BE2C (cell line): ENCODE results near the gene NDRG2.

ENCODE experiments used
- DNase-seq: peaks from one replicate; pipeline ENCODE4 v3.0.0-alpha.2; 2020
- H3K27me3 ChIP-seq: fragments of 250-450 bp; sonication (Bioruptor Pico); 2 replicates; pipeline ENCODE4 v1.5.1; 2020; ENCODE audit warnings: mild to moderate bottlenecking
- H3K36me3 ChIP-seq: fragments of 250-450 bp; sonication (Bioruptor Pico); 2 replicates; pipeline ENCODE4 v1.5.1; 2020; ENCODE audit warnings: mild to moderate bottlenecking
- H3K4me1 ChIP-seq: fragments of 250-450 bp; sonication (Bioruptor Pico); 2 replicates; pipeline ENCODE4 v1.5.1; 2020
- H3K4me3 ChIP-seq: 2 replicates; pipeline ENCODE4 v1.5.1; 2011; ENCODE audit warnings: low read depth, low read length
- H3K9me3 ChIP-seq: fragments of 250-450 bp; sonication (Bioruptor Pico); 2 replicates; pipeline ENCODE4 v1.5.1; 2020
- TF ChIP-seq, protein P1 (sequence below): IDR thresholded peaks from 2 replicates; pipeline ENCODE4 v1.5.1; 2012; ENCODE audit warnings: mild to moderate bottlenecking, low read depth, low read length

NDRG2 gene

DNA sequence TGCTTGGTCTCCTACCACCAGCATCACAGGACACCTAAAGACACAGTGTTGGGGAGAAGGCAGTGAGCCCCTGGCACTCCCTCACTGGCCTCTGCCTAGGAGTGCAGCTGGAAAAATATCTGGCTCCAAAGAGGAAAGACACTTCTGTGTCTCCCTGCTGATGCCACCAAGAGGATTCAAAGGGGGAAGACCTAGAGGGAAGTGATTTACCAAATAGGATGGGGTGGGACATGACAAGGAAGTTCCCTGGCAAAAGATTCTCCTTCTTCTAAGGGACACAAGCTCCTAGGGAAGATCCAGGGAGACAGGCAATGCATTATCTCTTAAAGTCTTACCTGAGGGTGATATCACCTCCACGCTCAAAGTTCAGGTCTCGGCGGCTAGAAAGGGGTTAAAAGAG lies 6.1 kb downstream of the NDRG2 start:
- Histone ChIP-seq H3K27me3 (no peaks in the 10 kb centered on the region), H3K36me3 (no peaks in the 10 kb centered on the region), H3K9me3 (no peaks in the 10 kb centered on the region), H3K4me3 (no peak overlapping the region), H3K4me1 (peaks cover 4% of the 10 kb centered on the region; the same call in 1 of the 2 replicates)
- DNase-seq = no peak
- TF ChIP-seq, protein P1, sequence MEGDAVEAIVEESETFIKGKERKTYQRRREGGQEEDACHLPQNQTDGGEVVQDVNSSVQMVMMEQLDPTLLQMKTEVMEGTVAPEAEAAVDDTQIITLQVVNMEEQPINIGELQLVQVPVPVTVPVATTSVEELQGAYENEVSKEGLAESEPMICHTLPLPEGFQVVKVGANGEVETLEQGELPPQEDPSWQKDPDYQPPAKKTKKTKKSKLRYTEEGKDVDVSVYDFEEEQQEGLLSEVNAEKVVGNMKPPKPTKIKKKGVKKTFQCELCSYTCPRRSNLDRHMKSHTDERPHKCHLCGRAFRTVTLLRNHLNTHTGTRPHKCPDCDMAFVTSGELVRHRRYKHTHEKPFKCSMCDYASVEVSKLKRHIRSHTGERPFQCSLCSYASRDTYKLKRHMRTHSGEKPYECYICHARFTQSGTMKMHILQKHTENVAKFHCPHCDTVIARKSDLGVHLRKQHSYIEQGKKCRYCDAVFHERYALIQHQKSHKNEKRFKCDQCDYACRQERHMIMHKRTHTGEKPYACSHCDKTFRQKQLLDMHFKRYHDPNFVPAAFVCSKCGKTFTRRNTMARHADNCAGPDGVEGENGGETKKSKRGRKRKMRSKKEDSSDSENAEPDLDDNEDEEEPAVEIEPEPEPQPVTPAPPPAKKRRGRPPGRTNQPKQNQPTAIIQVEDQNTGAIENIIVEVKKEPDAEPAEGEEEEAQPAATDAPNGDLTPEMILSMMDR = no peak

GRCh38 chr14:21018286-21018685 lies 6.6 kb downstream of the NDRG2 start:
- TF ChIP-seq, protein P1 = no peak
- Histone ChIP-seq H3K36me3 (no peaks in the 10 kb centered on the region), H3K4me3 (no peak overlapping the region)

GRCh38 chr14:21017528-21018245 lies 7.2 kb downstream of the NDRG2 start:
- H3K9me3 ChIP-seq = no peaks in the 10 kb centered on the region
- TF ChIP-seq, protein P1 = no peak
- no peaks in the 10 kb centered on the region for H3K27me3 ChIP-seq
- DNase-seq = no peak
- no peaks in the 10 kb centered on the region for H3K36me3 ChIP-seq
- peaks cover 4% of the 10 kb centered on the region; the same call in 1 of the 2 replicates for H3K4me1 ChIP-seq
- no peak overlapping the region for H3K4me3 ChIP-seq

More at GRCh38 chr14:21018286-21018685, 6.6 kb downstream of the NDRG2 start:
- Histone ChIP-seq H3K9me3 (no peaks in the 10 kb centered on the region), H3K27me3 (no peaks in the 10 kb centered on the region), H3K4me1 (peaks cover 4% of the 10 kb centered on the region; the same call in 1 of the 2 replicates)
- no peak for DNase-seq

DNA sequence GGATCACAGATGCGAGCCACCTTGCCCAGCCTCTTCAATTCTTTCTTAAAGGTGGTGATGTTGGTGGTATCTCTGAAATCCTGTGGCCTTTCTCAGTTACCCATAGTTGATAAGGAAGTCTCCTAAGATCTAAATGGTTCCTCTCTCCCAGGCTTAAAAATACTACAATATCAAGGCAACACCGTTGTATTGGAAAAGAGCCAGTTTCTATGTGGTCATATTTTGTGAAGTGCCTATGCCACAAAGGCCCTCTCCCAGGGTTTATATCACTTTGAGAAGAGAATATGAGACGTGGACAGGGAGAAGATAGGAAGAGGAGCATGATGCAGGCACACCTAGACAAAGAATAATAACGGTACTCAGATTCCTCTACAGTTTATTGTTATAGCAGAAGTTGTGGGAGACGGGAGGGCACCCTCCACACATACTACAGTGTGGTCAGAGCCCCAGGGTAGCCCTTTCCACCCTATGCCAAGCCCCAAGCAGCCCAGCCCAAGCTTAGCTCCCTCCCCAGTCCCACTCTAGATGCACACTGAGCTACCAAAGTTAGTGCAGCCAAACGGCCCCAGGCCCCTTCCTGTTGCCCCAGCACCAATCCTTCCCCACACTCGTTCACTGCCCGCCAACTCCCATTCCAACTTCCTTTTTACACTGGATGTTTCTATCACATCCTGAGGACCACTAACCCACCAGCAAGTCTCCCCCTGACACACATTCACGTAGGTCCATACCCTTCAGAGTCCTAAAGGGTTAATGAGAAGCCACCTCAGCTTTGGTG lies 8.3 kb downstream of the NDRG2 start:
- Histone ChIP-seq H3K36me3 (no peaks in the 10 kb centered on the region), H3K27me3 (no peaks in the 10 kb centered on the region), H3K4me1 (peaks cover 4% of the 10 kb centered on the region; the same call in 1 of the 2 replicates), H3K4me3 (no peak overlapping the region), H3K9me3 (no peaks in the 10 kb centered on the region)
- DNase-seq = no peak
- TF ChIP-seq, protein P1 = no peak

- DNase-seq = no peak
- TF ChIP-seq, protein P1 = no peak
Measured at GRCh38 chr14:21015312-21015711, 9.5 kb downstream of the NDRG2 start.

DNA sequence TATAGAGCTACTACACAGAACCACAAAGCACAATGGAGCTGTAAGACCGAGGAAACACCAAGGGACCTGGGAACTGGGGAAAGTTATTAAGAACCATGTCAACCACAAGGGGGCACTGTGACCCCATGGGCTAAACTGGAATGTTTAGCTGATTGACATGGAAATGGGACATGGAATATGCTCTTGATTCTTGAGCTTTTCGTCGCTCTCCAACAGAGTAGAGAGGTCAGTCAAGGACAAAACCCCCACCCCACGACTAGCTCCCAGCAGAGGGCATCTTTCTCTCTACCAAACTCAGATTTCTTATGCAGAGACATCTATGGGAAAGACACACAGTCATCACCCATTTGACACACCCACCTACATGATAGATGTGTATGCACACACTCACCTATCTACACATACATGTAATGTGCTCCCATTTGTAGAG lies 10.1 kb downstream of the NDRG2 start:
- Histone ChIP-seq H3K9me3 (no peaks in the 10 kb centered on the region), H3K27me3 (no peaks in the 10 kb centered on the region), H3K36me3 (no peaks in the 10 kb centered on the region), H3K4me3 (no peak overlapping the region), H3K4me1 (peaks cover 4% of the 10 kb centered on the region; the same call in 1 of the 2 replicates)
- TF ChIP-seq, protein P1 = peak; percentile 97
- DNase-seq = peak; percentile 90

More at GRCh38 chr14:21015312-21015711, 9.5 kb downstream of the NDRG2 start:
- Histone ChIP-seq H3K9me3 (no peaks in the 10 kb centered on the region), H3K36me3 (no peaks in the 10 kb centered on the region), H3K4me3 (no peak overlapping the region), H3K27me3 (no peaks in the 10 kb centered on the region), H3K4me1 (peaks cover 4% of the 10 kb centered on the region; the same call in 1 of the 2 replicates)
